Activated T-cell treated with anti-CD3 and anti-CD28 coated beads, Interleukin-2, amount 50 U/mL, for 24 hours (primary cell): Measurements from ENCODE around the gene NAIP.
"Not testable (repeated sequence)": the region's sequence is repeated elsewhere in the genome, so short reads cannot be mapped to it uniquely, and the experiment has no call there.

ENCODE experiments used
- DNase-seq: peaks from one replicate; pipeline ENCODE4 v3.0.0-alpha.2; 2020
- H3K27ac Mint-ChIP-seq: 2 replicates; pipeline ENCODE4 v1.8.0; 2020; ENCODE audit warnings: mild to moderate bottlenecking, mixed read lengths
- H3K27me3 Mint-ChIP-seq: 2 replicates; pipeline ENCODE4 v1.8.0; 2020; ENCODE audit warnings: mixed read lengths
- H3K36me3 Mint-ChIP-seq: 2 replicates; pipeline ENCODE4 v1.8.0; 2020; ENCODE audit warnings: low read depth, mixed read lengths
- H3K4me1 Mint-ChIP-seq: 2 replicates; pipeline ENCODE4 v1.8.0; 2020; ENCODE audit warnings: low read depth, mixed read lengths
- H3K4me3 Mint-ChIP-seq: 2 replicates; pipeline ENCODE4 v1.8.0; 2020; ENCODE audit warnings: mild to moderate bottlenecking, moderate library complexity, mixed read lengths
- H3K9me3 Mint-ChIP-seq: 2 replicates; pipeline ENCODE4 v1.8.0; 2020; ENCODE audit warnings: mixed read lengths

NAIP gene

DNA sequence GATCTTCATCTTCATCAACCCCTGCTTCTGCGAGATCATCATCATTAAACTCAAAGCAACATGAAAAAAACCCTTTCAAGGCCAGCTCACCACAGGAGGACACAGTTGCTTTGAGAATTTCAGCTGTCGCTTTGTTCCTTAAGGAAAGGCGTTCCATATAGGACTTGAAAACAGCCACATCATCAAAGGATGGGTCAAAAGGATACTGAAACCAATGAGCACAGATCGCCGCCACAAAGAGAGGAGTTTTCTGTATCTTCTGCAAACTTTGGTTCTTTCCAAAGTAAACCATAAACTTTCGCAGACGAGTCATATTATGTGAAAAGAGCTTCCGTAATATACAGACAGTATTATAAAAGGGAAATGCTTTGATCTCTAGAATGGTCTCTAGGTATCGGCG, 40.3 kb downstream of the NAIP start:
- H3K4me1 Mint-ChIP-seq, DNase-seq, H3K27ac Mint-ChIP-seq, H3K27me3 Mint-ChIP-seq, H3K36me3 Mint-ChIP-seq, H3K9me3 Mint-ChIP-seq, H3K4me3 Mint-ChIP-seq: not testable (repeated sequence)

DNA sequence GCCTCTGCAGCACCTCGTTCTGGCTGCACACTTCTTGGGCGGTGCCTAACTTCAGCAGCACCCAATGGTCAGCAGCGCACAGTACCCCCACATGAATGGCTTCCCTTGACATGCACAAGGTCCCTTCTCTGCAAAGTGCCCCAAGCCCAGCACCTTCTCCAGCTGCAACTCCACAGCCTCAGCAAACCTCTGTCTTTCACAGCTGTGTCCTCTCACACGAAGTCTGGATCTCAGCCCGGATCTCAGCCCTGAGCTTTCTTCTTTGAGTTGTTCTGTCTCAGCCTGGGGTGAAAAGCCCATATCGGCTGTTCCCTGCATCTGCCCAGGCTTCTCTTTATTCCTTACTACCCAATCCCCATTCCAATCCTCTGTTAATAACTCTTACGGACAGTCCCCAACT, 57.9 kb downstream of the NAIP start:
- not testable (repeated sequence) for H3K4me1 Mint-ChIP-seq

DNA sequence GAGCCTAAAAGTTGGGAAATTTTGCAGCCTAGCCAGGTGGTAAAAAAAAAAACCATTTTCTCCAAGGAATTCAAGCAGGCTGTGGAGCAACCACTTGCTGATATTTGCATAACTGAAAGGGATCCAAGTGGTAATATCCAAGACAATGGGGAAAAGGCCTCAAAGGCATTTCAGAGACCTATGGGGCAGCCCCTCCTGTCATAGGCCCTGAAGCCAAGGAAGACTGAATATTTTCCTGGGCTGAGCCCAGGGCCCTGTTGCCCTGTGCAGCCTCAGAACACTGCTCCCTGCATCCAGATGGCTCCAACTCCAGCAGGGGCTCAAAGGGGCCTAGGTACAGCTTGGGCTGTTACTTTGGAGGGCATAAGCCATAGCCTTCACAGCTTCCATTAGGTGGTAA, 60.6 kb downstream of the NAIP start:
- H3K36me3 Mint-ChIP-seq, H3K4me3 Mint-ChIP-seq, H3K27me3 Mint-ChIP-seq, H3K4me1 Mint-ChIP-seq, H3K9me3 Mint-ChIP-seq, DNase-seq, H3K27ac Mint-ChIP-seq: not testable (repeated sequence)

More for the DNA sequence above, 57.9 kb downstream of the NAIP start:
- not testable (repeated sequence) for H3K27me3 Mint-ChIP-seq, H3K36me3 Mint-ChIP-seq, H3K27ac Mint-ChIP-seq, H3K4me3 Mint-ChIP-seq, DNase-seq, H3K9me3 Mint-ChIP-seq

DNA sequence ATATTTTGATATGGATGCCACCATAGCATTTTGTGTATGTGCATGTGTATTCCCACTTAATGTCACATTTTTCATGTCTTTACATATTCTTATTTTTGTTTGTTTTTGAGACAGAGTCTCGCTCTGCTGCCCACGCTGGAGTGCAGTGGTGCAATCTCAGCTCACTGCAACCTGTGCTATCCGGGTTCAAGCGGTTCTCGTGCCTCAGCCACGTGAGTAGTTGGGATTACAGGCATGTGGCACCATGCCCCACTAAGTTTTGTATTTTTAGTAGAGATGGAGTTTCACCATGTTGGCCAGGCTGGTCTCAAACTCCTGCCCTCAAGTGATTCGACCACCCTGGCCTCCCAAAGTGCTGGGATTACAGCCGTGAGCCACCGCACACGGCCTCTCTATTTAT, 72.1 kb downstream of the NAIP start:
- H3K9me3 Mint-ChIP-seq, H3K4me1 Mint-ChIP-seq, H3K4me3 Mint-ChIP-seq, H3K27ac Mint-ChIP-seq, H3K27me3 Mint-ChIP-seq, H3K36me3 Mint-ChIP-seq, DNase-seq: not testable (repeated sequence)

DNA sequence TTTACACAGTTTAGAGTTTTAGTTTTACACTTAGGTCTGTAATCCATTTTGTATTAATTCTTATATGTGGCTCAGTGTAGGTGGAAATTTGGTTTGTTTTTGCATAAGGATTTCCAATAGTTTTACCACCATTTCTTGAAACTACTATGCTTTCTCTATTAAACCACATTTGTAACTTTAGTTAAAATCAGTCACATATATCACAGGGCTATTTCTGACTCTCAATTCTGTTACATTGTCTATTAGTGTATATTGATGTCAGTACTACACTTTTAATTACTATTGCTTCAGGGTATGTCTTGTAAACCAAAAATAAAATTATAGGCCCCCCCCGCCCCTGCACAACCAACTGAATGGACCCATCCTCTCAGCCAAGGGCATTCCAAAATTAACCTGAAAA, 92.6 kb downstream of the NAIP start:
- H3K4me1 Mint-ChIP-seq, H3K27me3 Mint-ChIP-seq, H3K9me3 Mint-ChIP-seq, H3K36me3 Mint-ChIP-seq, DNase-seq, H3K4me3 Mint-ChIP-seq, H3K27ac Mint-ChIP-seq: not testable (repeated sequence)

DNA sequence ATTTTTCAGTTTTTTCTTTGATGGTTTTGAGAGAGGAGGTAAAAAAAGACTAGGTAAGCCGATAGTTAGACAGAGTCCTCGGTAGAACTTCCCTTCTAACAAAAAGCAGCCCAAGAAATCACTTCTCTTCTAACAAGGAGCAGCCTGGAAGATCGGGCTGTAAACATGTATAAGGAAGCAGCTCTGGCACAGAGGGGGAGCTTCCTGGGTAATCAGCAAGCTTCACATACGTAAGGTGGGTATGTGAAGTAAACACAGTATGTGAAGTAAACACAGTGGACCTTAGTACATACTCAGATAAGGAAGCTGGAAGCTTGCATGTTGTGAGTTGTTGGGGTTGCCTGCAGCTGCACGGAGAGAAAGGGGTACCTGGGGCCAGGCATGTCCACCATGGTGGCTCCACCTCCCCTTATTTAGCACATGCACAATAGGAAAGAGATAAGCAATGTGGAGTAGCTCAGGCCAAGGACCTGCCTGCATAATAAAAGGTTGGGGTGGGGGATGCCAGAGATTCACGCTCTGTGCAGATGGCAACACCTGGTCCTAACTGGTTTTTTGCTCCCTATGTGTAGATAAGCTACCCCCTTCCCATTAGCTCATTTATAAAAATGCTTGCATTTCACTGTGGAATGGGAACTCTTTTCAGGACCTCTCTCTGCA, 93.3 kb downstream of the NAIP start:
- not testable (repeated sequence) for DNase-seq, H3K9me3 Mint-ChIP-seq, H3K36me3 Mint-ChIP-seq, H3K27ac Mint-ChIP-seq, H3K27me3 Mint-ChIP-seq, H3K4me1 Mint-ChIP-seq, H3K4me3 Mint-ChIP-seq

DNA sequence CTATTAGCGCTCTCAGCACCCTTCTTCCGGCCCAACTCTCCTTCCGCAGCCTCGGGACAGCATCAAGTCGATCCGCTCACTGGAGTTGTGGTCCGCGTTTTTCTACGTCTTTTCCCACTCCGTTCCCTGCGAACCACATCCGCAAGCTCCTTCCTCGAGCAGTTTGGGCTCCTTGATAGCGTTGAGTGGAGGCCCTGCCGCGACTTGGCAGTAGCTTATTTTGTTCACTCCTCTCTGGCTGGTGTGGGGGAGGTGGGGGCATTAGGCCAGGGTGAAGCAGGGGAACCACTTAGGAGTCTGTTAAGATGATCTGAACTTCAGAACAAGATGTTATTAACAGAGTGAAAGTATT, 100.0 kb downstream of the NAIP start:
- H3K27ac Mint-ChIP-seq, DNase-seq, H3K4me1 Mint-ChIP-seq, H3K36me3 Mint-ChIP-seq, H3K9me3 Mint-ChIP-seq, H3K4me3 Mint-ChIP-seq, H3K27me3 Mint-ChIP-seq: not testable (repeated sequence)
